Adrenal gland (tissue), 12 donors: ENCODE measurements around the gene TRIOBP. TPM values are rescaled to one million over a fixed set of nuclear protein-coding genes. Genes with fewer than 3 reads are reported as not detected.

Experiments
- DNase-seq, 7 donors: peaks; one replicate each; pipeline ENCODE4 v3.0.0-alpha.2; 2019 to 2020
- H3K27ac ChIP-seq, 5 donors: fragments of 200-600 bp; sonication (generic) in 4 of 5; 1 replicate in 3 of 5; 2 replicates in 2 of 5; pipeline versions ENCODE4 v1.5.1 to v1.8.0; 2016 to 2020; ENCODE audit warnings: mild to moderate bottlenecking in 1 of 5
- H3K27me3 ChIP-seq: fragments of 200-600 bp; 2 replicates; pipeline ENCODE4 v1.8.0; 2021
- H3K36me3 ChIP-seq, 2 donors: fragments of 200-600 bp; replicated peaks in 1 of 2; 1 replicate in 1 of 2; 2 replicates in 1 of 2; pipeline versions ENCODE4 v1.5.1 to v1.8.0; 2018 to 2022
- H3K4me1 ChIP-seq, 2 donors: fragments of 200-600 bp; replicated peaks in 1 of 2; 1 replicate in 1 of 2; 2 replicates in 1 of 2; pipeline versions ENCODE4 v1.5.1 to v1.8.0; 2018 to 2021
- H3K4me3 ChIP-seq, 4 donors: fragments of 200-600 bp; sonication (generic) in 3 of 4; one replicate each; pipeline ENCODE4 v1.5.1; 2016 to 2018
- H3K9me3 ChIP-seq, 3 donors: fragments of 200-600 bp; sonication (generic) in 1 of 3; replicated peaks in 1 of 3; 1 replicate in 2 of 3; 2 replicates in 1 of 3; pipeline versions ENCODE4 v1.5.1 to v1.8.0; 2016 to 2021
- CTCF ChIP-seq, 6 experiments: fragments of 450-650 bp in 4 of 6; fragments of 200-600 bp in 2 of 6; sonication (generic) in 1 of 6; IDR thresholded peaks; 1 replicate in 5 of 6; 2 replicates in 1 of 6; pipeline versions ENCODE4 v1.5.1 to v1.8.0; 2016 to 2021; ENCODE audit warnings: antibody characterized with exemption in 6 of 6, mild to moderate bottlenecking in 2 of 6, moderate library complexity in 1 of 6
- POLR2A ChIP-seq, 2 donors: fragments of 450-650 bp; IDR thresholded peaks; one replicate each; pipeline ENCODE4 v1.6.1; 2017; ENCODE audit warnings: antibody characterized with exemption in 2 of 2, mild to moderate bottlenecking in 2 of 2, moderate library complexity in 1 of 2
- WGBS, 4 donors: extraction: QIAGEN DNeasy Blood & Tissue Kit in 2 of 4; methylation state at CpG; one replicate each; pipeline versions ENCODE4 v1.1.5 to v1.1.7; 2013 to 2017; 5-methylcytosine and 5-hydroxymethylcytosine counted together
- intact Hi-C, 2 donors: fragments of 100-400 bp; cut with DNase I; formaldehyde crosslinking; loops; one replicate each; pipeline versions ENCODE4 v1.14.1 to v1.15.0; 2022 to 2023
- polyA plus RNA-seq, 3 donors: library from polyadenylated mRNA; stranded (reverse); fragments of 200-250 nt in 2 of 3; fragments of 350-450 nt in 1 of 3; fragmentation: Illumina TruSeq in 1 of 3; extraction: RNeasy Lipid Tissue Mini Kit (QIAGEN cat#74804) in 1 of 3; gene quantifications; one replicate each; pipeline ENCODE4 v1.2.3, GENCODE V29; 2013 to 2014
- total RNA-seq, 9 donors: library from RNA; depleted of rRNA in 4 of 9; stranded (reverse); fragments of >200 nt in 4 of 9; fragments of 120-200 nt in 1 of 9; fragmentation: NEBNext Ultra II Directional in 1 of 9; extraction: Animal tissue kit (Norgen Biotek cat#: 25700) in 1 of 9; gene quantifications; one replicate each; pipeline versions ENCODE4 v1.1.0 to v1.2.4, GENCODE V29; 2013 to 2023
- donor health status: healthy with polysubstance abuse.
- donor health status: Bipolar disorder and iron deficiency.
- donor health status: DM: yes; HTN: yes; CAD: no.
- donor health status: DM: no; HTN: no; CAD: no.
- donor health status: DM: no; HTN: no; CAD: no.
- donor health status: DM: yes; HTN: yes; CAD: no.

Gene TRIOBP
- total and polyA plus RNA-seq, 12 donors, result 24.6 to 146 (median 90.3) TPM

- Histone ChIP-seq H3K27me3 (no peaks in the 10 kb centered on the region), H3K4me3 (peak overlapping the region in 1 of 4 donors; percentile 0), H3K27ac (peak overlapping the region; percentile 73 to 98 (median 94)), H3K9me3 (no peaks in the 10 kb centered on the region), H3K36me3 (peaks cover 0 to 30% of the 10 kb centered on the region in 2 donors), H3K4me1 (peaks cover 63 to 65% of the 10 kb centered on the region in 2 donors)
- DNase-seq, result peak; percentile 89 to 96 (median 94)
- WGBS, 4 donors, result 22 to 30% (median 29%) methylated on average over 9 to 17 of the region's 17 CpGs
- intact Hi-C loops, result no loop called here
- TF ChIP-seq CTCF (IDR thresholded peaks at IDR 0.05), result peak in 4 of 6 experiments; percentile 12 to 48 (median 38)
- TF ChIP-seq POLR2A (IDR thresholded peaks at IDR 0.05), result peak in 1 of 2 donors; percentile 57
These were observed 55.6 kb downstream of the TRIOBP start for GRCh38 chr22:37752189-37753087.

GRCh38 chr22:37753746-37754145 is 56.9 kb downstream of the TRIOBP start:
- H3K36me3 ChIP-seq, result peaks cover 0 to 43% of the 10 kb centered on the region in 2 donors
- H3K4me3 ChIP-seq, result no peak overlapping the region
- no peak for TF ChIP-seq CTCF (IDR thresholded peaks at IDR 0.05)
- no peak for TF ChIP-seq POLR2A (IDR thresholded peaks at IDR 0.05)
- H3K9me3 ChIP-seq, result no peaks in the 10 kb centered on the region
- 50 to 79% (median 71%) methylated on average over 3 to 10 of the region's 10 CpGs for WGBS, 4 donors
- intact Hi-C loops, result no loop called here
- peaks cover 52 to 56% of the 10 kb centered on the region in 2 donors for H3K4me1 ChIP-seq
- no peak for DNase-seq
- peak overlapping the region in 3 of 5 donors; percentile 73 to 98 (median 95) for H3K27ac ChIP-seq
- H3K27me3 ChIP-seq, result no peaks in the 10 kb centered on the region

DNA sequence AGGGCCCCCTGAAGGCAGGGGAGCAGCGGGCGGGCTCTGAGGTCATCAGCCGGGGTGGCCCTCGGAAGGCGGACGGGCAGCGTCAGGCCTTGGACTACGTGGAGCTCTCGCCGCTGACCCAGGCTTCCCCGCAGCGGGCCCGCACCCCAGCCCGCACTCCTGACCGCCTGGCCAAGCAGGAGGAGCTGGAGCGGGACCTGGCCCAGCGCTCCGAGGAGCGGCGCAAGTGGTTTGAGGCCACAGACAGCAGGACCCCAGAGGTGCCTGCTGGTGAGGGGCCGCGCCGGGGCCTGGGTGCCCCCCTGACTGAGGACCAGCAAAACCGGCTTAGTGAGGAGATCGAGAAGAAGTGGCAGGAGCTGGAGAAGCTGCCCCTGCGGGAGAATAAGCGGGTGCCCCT is 60.8 kb downstream of the TRIOBP start:
- no peaks in the 10 kb centered on the region for H3K27me3 ChIP-seq
- H3K9me3 ChIP-seq, result no peaks in the 10 kb centered on the region
- intact Hi-C loops, result no loop called here
- H3K27ac ChIP-seq, result no peak overlapping the region
- WGBS, 4 donors, result 97 to 99% (median 97%) methylated on average over 4 to 27 of the region's 27 CpGs
- peaks cover 14 to 23% of the 10 kb centered on the region in 2 donors for H3K4me1 ChIP-seq
- no peak for DNase-seq
- H3K36me3 ChIP-seq, result peaks cover 0 to 68% of the 10 kb centered on the region in 2 donors
- no peak overlapping the region for H3K4me3 ChIP-seq
- TF ChIP-seq POLR2A (IDR thresholded peaks at IDR 0.05), result no peak
- TF ChIP-seq CTCF (IDR thresholded peaks at IDR 0.05), result no peak

DNA sequence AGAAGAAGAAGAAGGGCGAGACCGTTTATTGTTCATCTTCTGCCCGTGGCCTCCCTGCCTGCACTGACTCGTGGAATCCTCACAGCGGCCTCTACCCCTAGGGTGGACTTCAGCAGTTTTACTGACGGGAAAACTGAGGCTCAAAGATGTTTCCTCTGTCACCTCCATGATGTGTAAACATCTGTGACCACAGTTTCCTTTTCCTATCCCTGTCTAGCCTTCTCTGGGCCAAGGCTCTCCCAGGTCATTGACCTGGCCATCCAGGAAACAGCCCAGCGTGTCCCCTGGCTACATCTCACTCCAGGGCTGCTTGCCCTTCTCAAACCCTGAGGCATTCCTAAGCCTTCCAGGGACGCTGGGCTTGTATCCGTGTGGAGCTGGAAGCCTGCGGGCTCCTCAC is 61.8 kb downstream of the TRIOBP start:
- 47 to 53% (median 49%) methylated on average over 8 to 10 of the region's 10 CpGs for WGBS, 4 donors
- peaks cover 0 to 78% of the 10 kb centered on the region in 2 donors for H3K36me3 ChIP-seq

More for the DNA sequence above, 61.8 kb downstream of the TRIOBP start:
- Histone ChIP-seq H3K9me3 (no peaks in the 10 kb centered on the region), H3K27ac (peak overlapping the region in 2 of 5 donors; percentile 25 to 32), H3K4me1 (peaks cover 3 to 13% of the 10 kb centered on the region in 2 donors), H3K27me3 (no peaks in the 10 kb centered on the region), H3K4me3 (no peak overlapping the region)
- intact Hi-C loops, result no loop called here
- no peak for TF ChIP-seq CTCF (IDR thresholded peaks at IDR 0.05)
- TF ChIP-seq POLR2A (IDR thresholded peaks at IDR 0.05), result no peak
- DNase-seq, result peak in 1 of 7 donors; percentile 68
